NOMO-1 treated with DMSO at 0.1 percent for 48 hours (cell line): ENCODE data around the gene OPCML.

ENCODE experiments used
- DNase-seq: peaks from one replicate; lab custom pipeline; 2025; ENCODE audit not compliant: unreplicated experiment; lab: John Stamatoyannopoulos, UW

Gene OPCML

GRCh38 chr11:133303262-133303661, 229.0 kb downstream of the OPCML start:
- DNase-seq, result no peak

GRCh38 chr11:133302056-133302455, 230.2 kb downstream of the OPCML start:
- no peak for DNase-seq

DNA sequence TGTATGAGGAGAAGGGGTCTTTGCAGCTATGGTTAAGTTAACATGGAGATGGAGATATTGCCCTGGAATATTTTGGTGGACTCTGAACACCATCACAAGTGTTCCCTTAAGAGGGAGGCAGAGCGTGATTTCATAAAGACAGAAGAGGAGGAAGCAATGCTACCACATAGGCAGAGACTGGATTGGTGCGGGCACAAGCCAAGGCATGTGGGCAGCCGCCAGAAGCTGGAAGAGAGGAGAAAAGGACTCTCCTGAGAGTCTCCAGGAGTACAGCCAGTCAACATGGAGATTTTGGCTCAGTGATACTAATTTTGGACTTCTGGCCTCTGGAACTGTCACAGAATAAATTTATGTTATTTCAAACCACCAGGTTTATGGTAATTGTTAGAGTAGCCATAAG, 231.6 kb downstream of the OPCML start:
- DNase-seq, result no peak

DNA sequence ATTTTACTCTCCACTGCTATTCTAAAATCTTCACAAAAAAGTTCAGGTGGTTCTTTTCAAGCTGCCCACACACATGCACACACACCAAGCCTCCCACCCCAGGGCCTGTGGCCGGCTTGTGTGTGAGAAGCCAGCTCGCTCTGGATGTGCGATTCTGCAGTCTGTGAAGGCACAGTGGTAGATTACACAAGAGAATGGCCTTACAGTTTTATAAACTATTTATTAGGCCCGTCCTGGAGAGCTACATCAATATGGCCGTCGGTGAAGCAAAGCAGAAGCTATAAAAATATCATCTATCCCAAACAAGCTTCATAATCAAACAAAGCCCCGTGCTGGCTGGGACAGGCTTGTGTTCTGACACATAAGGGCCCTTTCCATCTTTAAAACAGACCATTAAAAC, 240.5 kb downstream of the OPCML start:
- no peak for DNase-seq

DNA sequence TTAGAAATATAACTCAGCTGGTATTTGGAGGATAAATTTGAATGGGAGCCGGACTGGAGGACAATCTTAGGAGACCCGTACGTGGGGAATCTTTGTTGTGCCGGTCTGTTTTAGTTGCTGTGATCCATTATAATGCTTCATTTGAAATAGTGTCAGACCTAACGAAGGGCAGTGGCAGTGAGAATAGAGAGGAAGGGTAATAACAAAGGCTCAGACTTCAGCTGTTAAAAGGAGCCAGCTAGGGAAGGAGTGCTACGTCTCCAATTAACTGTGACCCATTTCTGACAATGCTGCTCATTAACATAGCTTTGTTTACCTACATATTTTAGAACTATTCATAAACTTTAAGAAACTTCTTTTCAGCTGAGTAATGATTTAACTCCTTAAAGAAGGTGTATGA, 246.9 kb downstream of the OPCML start:
- DNase-seq, result no peak

- DNase-seq, result no peak
Observed at GRCh38 chr11:133284156-133284555, 248.1 kb downstream of the OPCML start.

GRCh38 chr11:133277886-133278285, 254.4 kb downstream of the OPCML start:
- DNase-seq, result no peak

DNA sequence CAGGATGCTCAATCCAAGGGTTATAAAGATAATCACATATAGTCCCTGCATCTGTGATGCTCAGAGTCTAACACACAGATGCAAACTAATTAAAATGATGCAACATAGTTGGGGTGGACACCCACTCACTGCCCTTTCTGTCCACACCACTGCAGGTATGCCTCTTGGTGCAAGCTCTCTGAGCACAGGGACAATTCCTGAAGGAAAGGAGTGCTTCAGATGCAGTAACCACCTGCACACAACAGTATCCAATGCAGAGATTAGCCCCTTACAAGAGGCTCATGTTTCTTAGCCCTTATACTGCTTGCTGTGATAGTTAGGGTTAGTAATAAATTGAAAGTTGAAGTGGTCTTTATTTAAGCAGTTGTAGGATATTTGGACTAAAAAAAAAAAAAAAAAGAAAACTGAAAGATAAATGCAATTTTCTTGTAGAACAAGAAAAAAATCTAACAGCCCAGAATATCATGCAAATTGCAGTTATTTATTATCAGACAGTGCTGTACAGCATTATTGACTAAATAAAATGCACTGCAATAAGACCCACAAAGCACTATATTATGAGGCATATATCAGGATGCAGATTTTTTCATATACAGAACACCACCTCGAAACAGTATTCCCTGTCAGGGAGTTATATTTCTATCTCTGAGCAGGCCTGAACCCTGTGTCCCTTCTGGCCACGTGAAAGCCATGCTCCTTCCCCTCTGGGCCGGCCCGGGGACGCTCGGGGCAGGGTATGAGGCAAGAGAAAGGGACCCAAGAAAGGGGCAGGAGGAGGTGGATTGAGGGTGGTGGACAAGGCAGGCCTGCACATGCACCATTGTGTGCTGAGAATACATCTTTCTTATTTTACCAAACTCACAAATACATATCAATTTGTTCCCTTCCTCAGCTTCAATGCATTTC, 260.2 kb downstream of the OPCML start:
- DNase-seq, result no peak

- no peak for DNase-seq
Observed at GRCh38 chr11:133271206-133271605, 261.1 kb downstream of the OPCML start.

GRCh38 chr11:133269267-133269666, 263.0 kb downstream of the OPCML start:
- DNase-seq, result no peak

DNA sequence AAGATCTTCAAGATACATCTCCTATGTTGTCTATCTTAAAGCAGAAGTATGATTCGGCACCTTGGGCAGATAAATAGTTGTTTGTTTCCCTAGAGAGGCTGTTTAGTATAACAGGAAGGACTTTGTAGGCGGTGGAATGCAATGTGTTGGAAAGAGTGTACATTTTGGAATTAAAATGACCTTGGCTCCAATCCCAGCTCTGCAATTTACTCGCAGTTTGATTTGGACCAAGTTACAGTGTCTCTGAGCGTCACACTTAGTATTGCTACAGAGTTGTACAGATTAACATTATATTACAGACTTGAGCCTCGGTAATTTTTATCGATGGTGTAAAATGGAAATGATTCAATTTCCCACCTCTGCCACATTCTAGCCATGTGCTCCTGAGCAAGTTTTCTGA, 265.3 kb downstream of the OPCML start:
- DNase-seq, result no peak

- no peak for DNase-seq
Observed at GRCh38 chr11:133265530-133266035, 266.7 kb downstream of the OPCML start.

DNA sequence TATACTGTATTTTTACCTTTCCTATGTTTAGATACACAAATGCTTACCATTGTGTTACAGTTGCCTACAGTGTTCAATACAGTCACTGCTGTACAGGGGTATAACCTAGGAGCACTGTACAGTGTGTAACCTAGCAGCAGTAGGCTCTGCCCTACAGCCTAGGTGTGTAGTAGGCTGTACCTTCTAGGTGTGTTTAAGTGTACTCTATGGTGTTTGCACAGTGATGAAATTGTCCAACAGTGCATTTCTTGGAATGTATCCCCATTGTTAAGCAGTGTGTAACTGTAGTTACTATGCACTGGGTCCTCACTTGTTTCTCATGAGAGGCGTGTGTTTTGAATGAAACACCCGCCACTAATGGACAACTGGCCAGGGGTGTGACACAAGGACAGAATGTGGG, 269.0 kb downstream of the OPCML start:
- no peak for DNase-seq

DNA sequence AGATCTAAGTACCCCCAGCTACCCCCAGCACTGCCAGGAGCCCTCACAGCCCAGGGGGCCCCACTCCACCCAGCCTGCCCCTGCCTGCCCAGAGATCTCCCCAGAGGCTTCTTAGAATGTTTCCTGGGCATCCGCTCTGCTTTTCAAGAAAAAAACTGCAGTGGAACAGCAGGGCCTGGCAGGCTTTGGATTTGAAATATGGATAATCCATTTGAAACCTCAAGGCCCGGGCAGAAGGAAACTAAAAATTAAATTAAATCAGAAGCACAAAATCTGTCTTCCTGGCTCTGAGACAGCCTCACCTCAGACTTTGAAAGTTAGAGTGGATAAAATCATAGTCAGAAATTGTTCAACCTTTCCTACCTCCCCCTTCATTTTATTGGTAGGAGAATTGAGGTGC, 273.6 kb downstream of the OPCML start:
- no peak for DNase-seq

- DNase-seq, result no peak
Observed at GRCh38 chr11:133254601-133255000, 277.7 kb downstream of the OPCML start.

- no peak for DNase-seq
Observed at GRCh38 chr11:133253570-133253969, 278.7 kb downstream of the OPCML start.

DNA sequence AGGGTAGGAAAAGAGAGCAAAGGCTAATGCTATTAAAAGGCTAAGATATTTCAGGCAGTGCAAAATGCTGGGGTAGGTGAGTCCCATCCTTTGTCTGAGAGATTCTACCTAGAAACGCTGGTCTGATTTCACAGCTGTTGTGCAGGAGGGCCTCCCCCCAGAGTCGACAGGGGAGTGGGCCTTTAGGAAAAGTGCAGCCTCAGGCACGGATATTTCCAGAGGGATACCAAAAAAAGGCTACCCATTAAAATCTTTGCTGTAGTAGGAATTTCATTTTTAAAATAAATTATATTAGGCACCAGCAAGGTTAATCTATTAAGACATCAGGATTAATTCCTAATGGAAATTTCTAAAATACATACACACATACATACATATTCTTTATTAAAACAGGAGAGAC, 280.5 kb downstream of the OPCML start:
- DNase-seq, result no peak

GRCh38 chr11:133249530-133249929, 282.8 kb downstream of the OPCML start:
- no peak for DNase-seq

DNA sequence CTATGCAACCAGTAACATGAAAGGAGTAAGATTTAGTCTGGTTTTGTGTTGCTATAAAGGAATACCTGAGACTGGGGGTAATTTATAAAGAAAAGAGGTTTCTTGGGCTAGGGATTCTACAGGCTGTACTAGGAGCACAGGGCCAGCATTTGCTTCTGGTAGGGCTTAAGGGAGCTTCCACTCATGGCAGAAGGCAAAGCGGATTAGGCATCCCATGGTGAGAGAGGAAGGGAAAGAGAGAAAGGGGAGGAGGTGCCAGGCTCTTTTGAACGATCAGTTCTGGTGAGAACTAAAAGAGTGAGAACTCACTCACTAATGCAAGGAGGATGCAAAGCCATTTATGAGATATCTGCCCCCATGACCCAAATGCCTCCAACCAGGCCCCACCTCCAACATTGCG, 283.2 kb downstream of the OPCML start:
- no peak for DNase-seq

GRCh38 chr11:133243832-133244231, 288.5 kb downstream of the OPCML start:
- DNase-seq, result no peak

DNA sequence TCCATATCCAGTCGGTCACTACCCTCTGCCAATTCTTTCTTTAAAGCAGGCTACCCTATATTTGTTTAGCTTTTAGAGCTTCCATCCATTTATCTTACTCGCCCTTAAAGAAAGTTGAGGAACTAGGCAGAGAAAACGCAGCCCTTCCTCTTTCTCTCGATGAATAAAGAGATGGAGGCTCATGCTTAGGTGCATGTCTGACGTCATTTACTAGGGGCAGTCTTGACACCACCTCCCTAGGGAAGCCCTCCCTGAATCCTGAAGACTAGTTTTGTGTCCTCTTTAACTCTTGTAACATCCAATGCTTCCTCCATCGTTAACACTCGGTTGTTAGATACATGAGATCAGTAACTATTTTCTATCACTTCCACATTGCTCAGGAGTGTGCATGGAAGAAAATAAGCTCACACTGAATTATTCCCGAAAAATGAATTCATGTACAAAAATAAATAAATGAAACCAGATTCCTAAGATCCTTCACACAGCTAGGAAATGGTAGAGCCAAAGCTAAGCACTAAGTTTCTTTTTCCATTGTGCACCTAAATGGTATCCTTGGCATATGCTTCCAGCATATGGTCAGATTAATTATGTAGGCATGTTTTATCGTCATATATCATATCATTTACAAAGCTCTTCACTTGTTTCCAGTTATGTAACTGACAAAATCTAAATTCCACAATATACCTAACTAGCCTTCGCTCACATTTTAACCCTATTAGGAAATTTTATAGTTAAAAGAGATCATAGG, 291.2 kb downstream of the OPCML start:
- no peak for DNase-seq

DNA sequence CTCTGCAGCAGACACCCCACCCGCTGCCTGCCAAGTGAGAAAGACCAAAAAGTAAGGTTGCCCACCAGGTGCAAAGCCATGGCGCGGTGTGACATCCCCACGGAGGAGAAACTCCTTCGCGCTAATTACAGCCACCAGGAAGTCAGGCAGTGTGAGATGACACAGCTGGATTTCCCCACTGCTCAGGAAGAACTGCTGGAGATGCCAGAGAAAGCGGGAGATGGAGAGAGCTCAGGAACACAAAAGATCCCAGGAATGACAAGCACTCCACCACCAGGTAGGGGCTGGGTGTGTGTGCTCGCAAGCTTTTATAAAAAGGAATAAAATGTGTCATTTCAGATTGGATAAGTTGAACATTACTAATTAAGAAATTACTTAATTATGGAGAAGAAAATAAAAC, 292.7 kb downstream of the OPCML start:
- no peak for DNase-seq
